ENCODE data around the gene DPP6.

DPP6 gene

GRCh38 chr7:154857728-154858681, 805.8 kb downstream of the DPP6 start:
- DNase-seq (ENCODE audit: low read depth in 2 of 2): no peak

DNA sequence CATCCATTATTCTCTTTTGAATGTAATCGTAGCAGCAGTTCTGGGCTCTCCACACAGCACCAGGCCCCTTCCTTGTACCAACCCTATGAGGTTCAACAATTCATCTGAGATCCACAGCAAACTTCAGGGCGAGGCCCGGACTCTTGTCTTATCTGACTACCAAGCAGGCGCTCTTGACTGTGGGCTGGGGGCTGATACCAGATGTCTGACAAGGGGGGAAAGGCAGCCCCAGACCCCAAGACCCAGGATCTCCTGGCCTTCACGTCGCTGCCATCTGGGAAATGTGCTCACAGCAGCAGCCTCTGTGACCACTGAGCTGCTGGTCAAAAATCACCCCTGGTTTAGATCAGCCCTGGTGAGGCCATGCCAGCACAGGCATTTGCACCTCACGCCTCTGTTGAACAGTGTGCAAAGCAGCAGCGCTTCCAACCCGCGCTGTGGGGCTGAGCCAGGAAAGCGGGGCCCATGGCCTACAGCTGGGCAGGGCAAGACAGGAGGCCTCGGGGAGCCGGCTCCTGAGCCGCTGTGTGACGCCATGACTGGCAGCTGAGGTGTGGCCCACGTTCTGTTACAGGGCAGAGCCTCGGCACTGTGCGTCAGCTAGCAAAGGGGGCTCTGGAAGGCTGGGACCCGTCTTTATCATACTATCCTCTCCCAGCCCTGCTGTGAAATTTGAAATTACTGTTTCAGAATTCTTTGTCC, 806.8 kb downstream of the DPP6 start:
- DNase-seq (ENCODE audit: low read depth in 2 of 2): no peak

- no peak for DNase-seq (ENCODE audit: low read depth in 2 of 2)
These were observed 807.8 kb downstream of the DPP6 start for GRCh38 chr7:154859747-154860620.

GRCh38 chr7:154860621-154861375, 808.6 kb downstream of the DPP6 start:
- no peak for DNase-seq (ENCODE audit: low read depth in 2 of 2)

DNA sequence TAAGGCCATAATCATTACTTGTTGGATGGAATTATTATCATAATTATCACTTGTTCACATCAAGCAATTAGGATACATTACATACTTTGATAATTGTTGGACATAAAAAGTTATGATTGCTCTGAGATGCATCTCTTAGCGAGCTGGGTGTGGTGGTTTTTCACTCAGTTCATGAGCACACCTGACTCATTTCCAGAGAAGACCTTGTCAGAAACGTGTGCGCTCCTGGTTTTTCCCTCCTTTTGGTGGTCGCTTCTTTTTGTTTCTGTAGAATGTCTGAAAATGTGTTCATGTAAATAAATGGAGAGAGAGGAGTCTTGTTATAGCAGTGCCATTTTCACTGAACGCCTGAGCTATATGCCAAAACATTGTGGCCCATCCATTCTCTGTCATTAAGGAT, 809.4 kb downstream of the DPP6 start:
- DNase-seq (ENCODE audit: low read depth in 2 of 2): no peak

GRCh38 chr7:154862153-154862791, 810.1 kb downstream of the DPP6 start:
- no peak for DNase-seq (ENCODE audit: low read depth in 2 of 2)

- DNase-seq (ENCODE audit: low read depth in 2 of 2): no peak
These were observed 811.7 kb downstream of the DPP6 start for GRCh38 chr7:154863766-154864522.

DNA sequence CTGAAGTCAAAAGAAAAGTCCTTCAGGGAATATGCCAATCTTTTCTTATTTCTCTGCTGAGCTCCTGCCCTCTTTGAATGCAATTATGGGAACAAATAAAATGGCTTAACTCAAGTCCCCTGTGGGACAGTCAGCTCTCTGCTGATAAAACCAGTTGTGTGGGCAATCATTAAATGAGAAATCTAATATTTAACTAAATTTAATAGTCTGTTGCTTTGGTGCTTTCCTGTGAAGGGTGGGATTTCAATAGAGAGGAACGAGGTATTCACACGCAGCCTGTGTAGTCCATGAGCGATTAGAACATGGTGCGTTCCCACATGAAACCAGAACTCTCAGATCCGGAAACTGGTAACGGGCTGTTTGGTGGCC, 812.3 kb downstream of the DPP6 start:
- DNase-seq (ENCODE audit: low read depth in 2 of 2): no peak

DNA sequence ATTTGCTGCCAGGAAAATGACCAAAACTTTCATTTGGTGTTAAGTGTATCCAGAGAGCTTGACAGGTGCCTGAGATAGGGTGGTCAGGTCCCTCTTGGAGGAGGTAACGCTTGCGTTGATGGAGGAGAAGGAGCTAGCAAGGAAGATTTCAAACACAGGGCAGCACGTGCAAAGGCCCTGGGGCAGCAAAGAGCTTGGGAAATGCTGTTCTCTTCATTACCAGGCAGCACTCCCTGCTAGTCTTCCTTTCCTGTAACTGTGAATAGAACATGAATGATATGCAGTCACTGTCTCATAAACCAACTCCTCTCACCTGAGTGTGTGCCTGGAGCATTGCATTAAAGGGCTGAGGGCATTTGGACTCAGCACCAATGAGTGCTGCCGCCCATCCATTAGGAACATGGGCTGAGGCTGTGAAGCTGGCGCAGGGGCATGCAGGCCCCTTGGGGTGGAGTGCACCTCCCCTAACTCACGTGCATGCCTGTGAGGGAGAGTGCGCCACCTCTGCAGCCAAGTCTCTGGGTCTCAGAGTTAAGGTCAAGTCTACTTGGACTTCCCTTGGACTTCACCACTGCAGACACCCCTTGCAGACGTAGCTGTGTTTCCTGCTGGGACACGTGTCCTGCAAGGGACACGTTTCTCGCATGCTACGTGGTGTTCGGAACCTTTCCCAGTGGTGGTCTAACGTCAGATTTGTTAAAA, 813.9 kb downstream of the DPP6 start:
- no peak for DNase-seq (ENCODE audit: low read depth in 2 of 2)

DNA sequence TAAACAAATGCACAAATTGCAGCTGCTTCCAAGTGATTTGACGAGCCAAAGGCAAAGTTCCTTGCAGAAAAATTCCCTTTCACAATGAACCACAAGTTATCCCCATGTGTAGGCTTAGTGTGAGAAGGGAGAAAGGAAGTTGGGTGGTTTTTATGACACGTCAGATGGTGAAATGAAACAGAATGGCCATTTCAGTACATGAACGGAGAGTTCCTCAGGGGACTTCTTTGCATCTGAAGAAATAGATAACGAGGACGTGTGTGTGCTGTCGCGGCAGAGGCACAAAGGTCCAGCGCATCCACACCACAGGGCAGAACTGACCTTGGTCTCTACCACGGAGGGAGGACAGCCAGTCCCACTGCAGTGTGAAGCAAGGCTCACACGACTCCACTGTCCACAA, 814.9 kb downstream of the DPP6 start:
- DNase-seq (ENCODE audit: low read depth in 2 of 2): no peak

DNA sequence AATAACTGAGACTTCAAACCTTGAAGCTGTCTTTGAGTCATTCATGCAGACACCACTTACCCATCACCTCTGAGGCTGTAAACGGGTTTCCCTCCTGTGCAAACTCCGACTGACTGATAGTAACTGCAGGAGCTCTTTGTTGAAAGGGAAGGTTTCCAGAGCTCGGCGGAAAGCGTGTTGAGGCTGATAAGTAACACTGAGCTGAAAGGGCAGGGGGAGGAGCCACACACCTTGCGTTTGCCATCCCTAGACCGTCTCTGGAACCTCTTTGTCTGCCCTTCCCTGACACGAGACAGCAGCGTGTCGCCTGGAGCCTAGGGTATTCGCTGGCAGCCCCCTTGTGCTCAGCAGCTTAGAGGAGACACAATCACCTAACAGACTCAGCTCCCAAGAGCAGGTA, 816.7 kb downstream of the DPP6 start:
- DNase-seq (ENCODE audit: low read depth in 2 of 2): no peak

- no peak for DNase-seq (ENCODE audit: low read depth in 2 of 2)
These were observed 817.2 kb downstream of the DPP6 start for GRCh38 chr7:154869436-154869835.

- no peak for DNase-seq (ENCODE audit: low read depth in 2 of 2)
These were observed 819.3 kb downstream of the DPP6 start for GRCh38 chr7:154871507-154871906.

DNA sequence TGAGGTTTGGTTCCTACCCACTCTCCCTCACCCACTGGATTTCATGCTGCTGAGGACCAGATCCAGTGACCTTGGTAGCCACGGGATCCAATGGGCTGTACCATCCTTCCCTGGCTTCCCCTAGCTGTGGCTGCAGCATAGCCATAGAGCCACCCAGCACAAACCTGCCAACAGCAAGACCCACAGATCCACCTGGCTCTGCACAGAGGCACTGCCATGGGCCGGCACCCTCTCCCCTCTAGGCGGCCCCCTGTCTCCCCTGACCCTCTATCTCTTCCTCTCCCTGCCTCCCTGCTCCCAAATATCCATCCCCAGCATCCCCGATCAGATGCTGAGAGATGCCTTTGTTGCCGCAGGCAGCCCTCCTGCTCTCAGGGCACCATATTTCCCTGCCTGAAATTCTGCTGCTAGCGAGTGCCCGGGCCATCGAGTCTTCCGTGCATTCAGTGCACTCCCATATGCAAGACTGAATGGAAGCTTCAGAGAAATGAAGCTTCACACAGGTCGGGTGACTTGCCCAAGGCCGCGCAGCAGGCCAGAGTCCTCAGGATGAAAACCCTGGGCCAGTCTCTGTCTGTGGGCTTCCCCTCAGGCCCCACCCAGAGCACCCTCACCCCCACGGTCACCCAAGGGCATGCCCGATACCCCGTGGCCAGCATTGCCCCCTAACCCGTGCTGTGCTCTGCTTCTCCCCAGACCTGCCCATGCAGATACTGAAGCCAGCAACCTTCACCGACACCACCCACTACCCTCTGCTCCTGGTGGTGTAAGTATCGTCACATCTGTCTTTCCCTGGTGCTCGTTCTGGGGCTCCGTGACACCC, 819.9 kb downstream of the DPP6 start:
- no peak for DNase-seq (ENCODE audit: low read depth in 2 of 2)

GRCh38 chr7:154872811-154873499, 820.8 kb downstream of the DPP6 start:
- DNase-seq (ENCODE audit: low read depth in 2 of 2): no peak

DNA sequence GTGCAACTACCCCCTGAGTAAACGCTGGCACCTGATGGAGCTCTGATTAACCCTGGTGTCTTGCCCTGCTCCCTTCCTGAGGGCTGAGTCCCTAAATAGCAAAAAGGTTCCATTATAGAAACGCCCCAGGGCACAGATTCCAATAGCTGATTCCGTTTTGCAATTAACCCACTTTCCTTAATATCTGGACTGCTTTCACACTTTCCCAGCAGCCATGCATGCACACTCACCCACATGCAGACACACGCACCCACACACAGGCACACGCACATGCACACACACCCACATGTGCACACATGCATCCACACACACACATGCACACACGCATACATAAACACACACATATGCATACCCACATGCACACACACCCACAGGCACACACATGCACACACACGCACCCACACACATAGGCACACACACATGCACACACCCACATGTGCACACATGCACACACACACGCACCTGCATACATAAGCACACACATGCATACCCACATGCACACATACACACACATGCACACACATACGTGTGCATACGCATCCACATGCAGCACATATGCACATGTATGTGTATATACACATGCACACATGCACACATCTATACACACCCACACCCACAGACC, 821.4 kb downstream of the DPP6 start:
- no peak for DNase-seq (ENCODE audit: low read depth in 2 of 2)

GRCh38 chr7:154874409-154875113, 822.4 kb downstream of the DPP6 start:
- DNase-seq (ENCODE audit: low read depth in 2 of 2): no peak
